SK-N-SH (cell line): ENCODE data around the gene KRTAP4-9.

ENCODE experiments used
- CTCF ChIP-seq: fragments of 200-600 bp; sonication (generic); IDR thresholded peaks from 2 replicates; pipeline ENCODE4 v1.6.1; 2017; ENCODE audit warnings: antibody characterized with exemption, mild to moderate bottlenecking, moderate library complexity
- EP300 ChIP-seq, 2 experiments: IDR thresholded peaks; 2 replicates each; pipeline versions ENCODE4 v1.4.0 to v1.6.1; 2012; ENCODE audit warnings: borderline replicate concordance in 1 of 2, low read depth in 1 of 2, low read length in 1 of 2

DNA sequence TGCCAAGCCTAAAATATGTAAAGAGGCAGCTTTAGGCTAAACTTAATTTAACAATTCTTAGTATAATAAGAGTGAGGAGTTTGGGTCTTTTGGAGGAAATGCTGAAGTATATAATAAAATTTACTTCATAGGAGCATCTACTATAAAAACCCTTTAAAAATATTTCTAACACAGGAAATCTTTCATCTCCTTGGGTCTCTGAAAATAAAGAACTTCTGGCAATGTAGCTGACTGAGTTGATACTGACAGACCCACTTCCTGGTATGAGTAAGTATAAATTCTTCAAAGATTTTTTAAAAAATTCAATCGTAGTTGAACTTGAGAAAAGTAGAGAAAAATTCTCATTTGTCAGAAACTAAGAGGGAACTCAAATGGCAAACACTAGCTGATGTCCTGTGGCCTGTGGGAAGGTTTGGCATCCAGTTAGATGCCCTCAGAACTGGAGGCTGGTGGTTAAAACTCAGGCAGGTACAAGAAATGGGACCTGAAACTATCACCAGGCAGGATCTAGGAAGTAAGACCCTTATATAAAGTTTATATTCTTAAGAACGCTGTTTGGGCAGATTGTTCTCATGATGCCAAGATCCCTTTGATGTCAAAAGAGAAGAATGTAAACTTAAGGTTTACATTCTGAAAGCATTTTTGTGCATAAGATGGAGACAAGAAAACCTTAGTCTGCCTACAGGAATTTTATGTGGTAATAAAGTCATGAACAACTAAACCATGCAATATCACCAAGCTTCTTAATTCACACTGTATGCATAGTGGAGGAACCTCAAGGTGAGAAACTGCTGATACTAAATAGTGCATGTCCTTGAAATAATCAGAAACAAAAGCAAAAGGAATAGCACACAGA, 28.9 kb downstream of the KRTAP4-9 start:
- TF ChIP-seq CTCF = no peak
- TF ChIP-seq EP300 (IDR thresholded peaks at IDR 0.05; ENCODE audit: borderline replicate concordance in 1 of 2, low read depth in 1 of 2, low read length in 1 of 2) = no peak
